Large intestine (tissue), 3 donors: ENCODE data around the gene LCN9. TPM values are rescaled to one million over a fixed set of nuclear protein-coding genes. Genes with fewer than 3 reads are reported as not detected.
"Not testable (repeated sequence)": the region's sequence is repeated elsewhere in the genome, so short reads cannot be mapped to it uniquely, and the experiment has no call there.

Experiments used
- DNase-seq, 2 donors: peaks; one replicate each; pipeline versions ENCODE4 v3.0.0 to v3.0.0-alpha.2; 2013
- H3K27ac ChIP-seq: one replicate; pipeline ENCODE4 v1.5.1; 2013; ENCODE audit warnings: low read length
- H3K27me3 ChIP-seq: 2 replicates; pipeline ENCODE4 v1.6.1; 2013; ENCODE audit warnings: low read length; ENCODE audit not compliant: control insufficient read depth, insufficient read depth
- H3K36me3 ChIP-seq: 2 replicates; pipeline ENCODE4 v1.6.1; 2013; ENCODE audit warnings: low read length; ENCODE audit not compliant: control insufficient read depth, insufficient read depth
- H3K4me1 ChIP-seq: one replicate; pipeline ENCODE4 v1.6.1; 2013; ENCODE audit warnings: low read length; ENCODE audit not compliant: control insufficient read depth, insufficient read depth
- H3K4me3 ChIP-seq: one replicate; pipeline ENCODE4 v1.5.1; 2013; ENCODE audit warnings: low read length
- H3K9me3 ChIP-seq: one replicate; pipeline ENCODE4 v1.6.1; 2013; ENCODE audit warnings: mild to moderate bottlenecking, low read depth, low read length, moderate library complexity; ENCODE audit not compliant: control insufficient read depth
- WGBS: methylation state at CpG from one replicate; pipeline ENCODE4 v1.1.5; 2013; ENCODE audit warnings: low lambda C conversion rate; ENCODE audit not compliant: insufficient coverage; 5-methylcytosine and 5-hydroxymethylcytosine counted together
- polyA plus RNA-seq: library from polyadenylated mRNA; unstranded; fragments of 120-200 nt; gene quantifications from one replicate; pipeline ENCODE4 v1.2.1, GENCODE V29; 2013

LCN9 gene
- polyA plus RNA-seq, 1 donor: not detected

DNA sequence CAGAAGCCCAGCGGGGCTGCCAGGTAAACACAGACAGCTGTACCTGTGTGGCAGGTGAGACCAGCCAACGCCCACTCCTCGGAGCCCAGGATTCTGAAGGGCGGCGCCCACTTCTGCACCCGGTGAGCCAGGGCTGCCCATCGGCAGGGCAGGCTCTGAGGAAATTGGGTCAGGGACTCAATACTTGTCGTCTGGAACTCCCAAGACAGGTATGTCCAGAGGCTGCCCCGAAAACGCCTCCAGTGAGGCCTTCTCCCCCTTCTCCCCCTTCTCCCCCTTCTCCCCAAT is 43.6 kb upstream of the LCN9 start:
- WGBS: no CpG with 5 or more reads among the region's 10 CpGs

GRCh38 chr9:135620558-135620957 is 42.6 kb upstream of the LCN9 start:
- Histone ChIP-seq H3K4me1 (no peaks in the 10 kb centered on the region), H3K9me3 (no peaks in the 10 kb centered on the region), H3K27ac (no peak overlapping the region), H3K36me3 (no peaks in the 10 kb centered on the region), H3K4me3 (no peak overlapping the region), H3K27me3 (peaks cover 4% of the 10 kb centered on the region)
- DNase-seq: no peak
- 50% methylated on average over 2 of the region's 7 CpGs for WGBS

More for the DNA sequence above, 43.6 kb upstream of the LCN9 start:
- Histone ChIP-seq H3K36me3 (no peaks in the 10 kb centered on the region), H3K4me3 (no peak overlapping the region), H3K4me1 (no peaks in the 10 kb centered on the region), H3K27ac (no peak overlapping the region), H3K27me3 (peaks cover 4% of the 10 kb centered on the region), H3K9me3 (no peaks in the 10 kb centered on the region)
- no peak for DNase-seq

DNA sequence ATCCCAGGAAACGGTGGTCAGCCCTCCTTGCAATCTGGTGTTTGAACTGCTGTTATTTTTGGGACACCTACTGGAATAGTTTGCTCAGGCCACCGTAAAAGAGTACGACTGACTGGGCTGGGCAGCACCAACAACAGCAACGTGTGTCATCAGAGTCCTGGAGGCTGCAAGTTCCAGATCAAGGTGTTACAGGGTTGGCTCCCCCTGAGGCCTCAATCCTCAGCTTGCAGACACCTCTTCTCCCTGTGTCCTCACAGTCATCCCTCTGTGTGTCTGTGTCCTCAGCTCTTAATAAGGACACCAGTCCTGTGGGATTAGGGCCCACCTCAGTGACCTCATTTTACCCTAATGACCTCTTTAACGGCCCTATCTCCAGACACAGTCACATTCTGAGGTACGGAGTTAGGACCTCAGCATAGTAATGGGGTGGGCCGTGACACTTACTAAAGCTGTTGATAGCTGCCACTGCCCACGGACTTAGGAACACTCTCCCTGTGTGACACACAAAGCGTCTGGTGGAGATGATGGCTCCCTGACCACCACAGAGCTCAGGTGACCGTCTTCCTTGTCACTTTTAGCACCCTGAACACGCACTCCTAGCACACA is 40.6 kb upstream of the LCN9 start:
- WGBS: no CpG with 5 or more reads among the region's 11 CpGs

GRCh38 chr9:135624282-135624681 is 38.8 kb upstream of the LCN9 start:
- Histone ChIP-seq H3K4me3 (no peak overlapping the region), H3K27ac (no peak overlapping the region), H3K4me1 (no peaks in the 10 kb centered on the region), H3K9me3 (no peaks in the 10 kb centered on the region), H3K27me3 (peaks cover 4% of the 10 kb centered on the region), H3K36me3 (no peaks in the 10 kb centered on the region)
- DNase-seq: no peak
- WGBS: 95% methylated on average over 3 of the region's 14 CpGs

More for the DNA sequence above, 40.6 kb upstream of the LCN9 start:
- Histone ChIP-seq H3K27me3 (peaks cover 4% of the 10 kb centered on the region), H3K36me3 (no peaks in the 10 kb centered on the region), H3K9me3 (no peaks in the 10 kb centered on the region), H3K27ac (no peak overlapping the region), H3K4me3 (no peak overlapping the region), H3K4me1 (no peaks in the 10 kb centered on the region)
- DNase-seq: no peak

DNA sequence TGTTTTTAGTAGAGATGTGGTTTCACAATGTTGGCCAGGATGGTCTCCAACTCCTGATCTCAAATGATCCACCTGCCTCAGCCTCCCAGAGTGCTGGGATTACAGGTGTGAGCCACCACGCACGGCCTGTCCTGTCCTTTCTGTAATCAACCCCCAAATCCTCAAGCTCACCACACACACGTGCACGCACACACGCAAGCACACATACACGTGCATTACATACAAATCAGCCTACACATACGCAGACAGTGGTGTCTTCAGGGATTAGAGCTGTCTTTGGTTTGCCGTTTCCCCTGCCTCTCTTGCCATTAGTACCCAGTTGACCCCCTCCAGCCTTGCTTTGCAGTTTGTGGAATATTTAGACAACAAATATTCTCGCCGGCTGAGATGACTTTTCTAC is 30.3 kb upstream of the LCN9 start:
- H3K27ac ChIP-seq: no peak overlapping the region
- H3K9me3 ChIP-seq: no peaks in the 10 kb centered on the region
- no peak overlapping the region for H3K4me3 ChIP-seq
- H3K36me3 ChIP-seq: no peaks in the 10 kb centered on the region
- no peaks in the 10 kb centered on the region for H3K4me1 ChIP-seq
- no peak for DNase-seq
- 98% methylated on average over 5 of the region's 10 CpGs for WGBS
- H3K27me3 ChIP-seq: no peaks in the 10 kb centered on the region

- DNase-seq, H3K4me3 ChIP-seq, H3K4me1 ChIP-seq, H3K36me3 ChIP-seq, H3K9me3 ChIP-seq, H3K27ac ChIP-seq, H3K27me3 ChIP-seq: not testable (repeated sequence)
- no CpG with 5 or more reads among the region's 7 CpGs for WGBS
Measured at GRCh38 chr9:135636930-135637530, 26.1 kb upstream of the LCN9 start.

DNA sequence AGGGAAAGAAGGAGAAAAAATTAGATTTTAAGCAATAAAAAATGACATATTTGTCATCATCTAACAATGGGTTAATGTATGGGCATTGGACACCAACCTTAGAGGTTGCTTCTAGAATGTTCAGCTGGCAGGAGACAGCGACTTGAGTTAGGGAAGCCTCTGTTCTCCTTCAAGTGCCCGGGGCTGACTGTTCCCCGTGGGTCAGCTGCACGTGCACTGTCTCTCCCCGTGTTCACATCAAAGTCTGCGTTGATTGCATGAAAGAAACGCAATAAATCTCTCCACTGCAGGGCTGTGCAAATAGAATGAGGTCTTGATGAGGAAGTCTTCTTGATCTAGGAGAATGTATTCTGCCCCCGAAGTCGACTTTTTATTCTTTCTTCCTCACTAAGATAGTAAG is 23.9 kb upstream of the LCN9 start, which contains the start of gene GLT6D1:
Gene GLT6D1 (minus strand): TSS at position 345 of the 400 bp plus-strand sequence. CDS start 353 bp downstream, outside the sequence.
- Histone ChIP-seq H3K4me1 (no peaks in the 10 kb centered on the region), H3K27me3 (no peaks in the 10 kb centered on the region), H3K27ac (no peak within 1 kb of the TSS), H3K9me3 (no peaks in the 10 kb centered on the region), H3K4me3 (no peak within 1 kb of the TSS), H3K36me3 (no peaks in the 10 kb centered on the region)
- WGBS: no CpG with 5 or more reads among the region's 9 CpGs
- no peak for DNase-seq

DNA sequence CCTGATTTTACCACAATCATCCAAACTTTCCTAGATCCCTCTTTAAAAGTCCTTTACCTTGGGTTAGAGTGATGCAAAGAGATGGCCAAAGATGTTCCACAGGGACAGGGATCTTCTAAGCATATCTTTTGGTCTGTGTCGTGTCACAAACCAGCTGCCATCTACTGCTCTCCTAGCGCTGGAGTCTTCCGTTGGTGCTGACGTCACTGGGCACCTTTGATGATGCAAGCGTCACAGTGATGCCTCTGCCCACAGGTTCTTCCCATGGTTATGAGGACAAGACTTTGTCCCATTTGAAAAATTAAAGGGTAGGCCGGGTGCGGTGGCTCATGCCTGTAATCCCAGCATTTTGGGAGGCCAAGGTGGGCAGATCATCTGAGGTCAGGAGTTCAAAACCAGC is 22.1 kb upstream of the LCN9 start:
- H3K36me3 ChIP-seq: no peaks in the 10 kb centered on the region
- H3K27ac ChIP-seq: no peak overlapping the region
- no peak for DNase-seq
- WGBS: 100% methylated on average over 1 of the region's 7 CpGs
- H3K9me3 ChIP-seq: no peaks in the 10 kb centered on the region
- H3K4me1 ChIP-seq: no peaks in the 10 kb centered on the region
- H3K27me3 ChIP-seq: no peaks in the 10 kb centered on the region
- no peak overlapping the region for H3K4me3 ChIP-seq

- Histone ChIP-seq H3K27me3 (no peaks in the 10 kb centered on the region), H3K4me3 (no peak overlapping the region), H3K9me3 (no peaks in the 10 kb centered on the region), H3K36me3 (no peaks in the 10 kb centered on the region), H3K4me1 (no peaks in the 10 kb centered on the region), H3K27ac (no peak overlapping the region)
- no peak for DNase-seq
- 88% methylated on average over 3 of the region's 8 CpGs for WGBS
Measured at GRCh38 chr9:135641745-135642144, 21.4 kb upstream of the LCN9 start.

GRCh38 chr9:135644631-135645218 is 18.4 kb upstream of the LCN9 start:
- WGBS: 100% methylated on average over 1 of the region's 5 CpGs
- no peak for DNase-seq
- Histone ChIP-seq H3K4me3 (no peak overlapping the region), H3K36me3 (no peaks in the 10 kb centered on the region), H3K27ac (no peak overlapping the region), H3K9me3 (no peaks in the 10 kb centered on the region), H3K4me1 (no peaks in the 10 kb centered on the region), H3K27me3 (no peaks in the 10 kb centered on the region)

DNA sequence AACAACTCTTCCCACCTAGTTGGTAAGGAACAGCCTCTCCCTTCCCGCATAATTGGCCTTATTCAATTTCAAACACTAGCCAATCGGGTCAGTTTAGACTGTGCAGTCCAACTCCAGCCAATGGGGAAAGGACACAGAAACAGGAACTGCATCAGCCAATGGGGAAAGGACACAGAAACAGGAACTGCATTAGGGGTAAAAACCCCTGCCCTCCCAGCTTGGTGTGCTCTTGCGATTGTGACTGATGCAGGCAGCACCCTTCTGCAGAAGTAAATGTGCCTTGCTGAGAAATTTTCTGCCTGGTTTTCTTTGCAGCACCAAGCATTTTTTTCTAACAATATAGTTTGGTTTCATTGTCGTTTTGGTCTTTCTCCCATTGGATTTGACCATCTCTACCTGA is 15.2 kb upstream of the LCN9 start:
- Histone ChIP-seq H3K4me3 (no peak overlapping the region), H3K36me3 (no peaks in the 10 kb centered on the region), H3K9me3 (peaks cover 5% of the 10 kb centered on the region), H3K4me1 (no peaks in the 10 kb centered on the region), H3K27ac (no peak overlapping the region), H3K27me3 (no peaks in the 10 kb centered on the region)
- 88% methylated on average over 1 of the region's 4 CpGs for WGBS
- DNase-seq: no peak
